GM12891 (cell line): ENCODE results near the gene ENG.

ENCODE experiments used
- PAX5 ChIP-seq: IDR thresholded peaks from 2 replicates; pipeline ENCODE4 v1.6.1; 2011; ENCODE audit warnings: low read length, moderate library complexity, mild to moderate bottlenecking; ENCODE audit not compliant: insufficient read depth, severe bottlenecking
- POLR2A ChIP-seq: IDR thresholded peaks from 2 replicates; pipeline ENCODE4 v1.6.1; 2011; ENCODE audit warnings: low read depth, low read length, control low read depth
- POLR2AphosphoS5 ChIP-seq: IDR thresholded peaks from 2 replicates; pipeline ENCODE4 v1.6.1; 2011; ENCODE audit warnings: low read depth, low read length, control low read depth
- POU2F2 ChIP-seq: IDR thresholded peaks from 2 replicates; pipeline ENCODE4 v1.6.1; 2011; ENCODE audit warnings: low read depth, mild to moderate bottlenecking, control low read depth, low read length, moderate library complexity
- SPI1 ChIP-seq: IDR thresholded peaks from 2 replicates; pipeline ENCODE4 v1.6.1; 2011; ENCODE audit warnings: low read depth, low read length, control low read depth
- TAF1 ChIP-seq: IDR thresholded peaks from 2 replicates; pipeline ENCODE4 v1.6.1; 2011; ENCODE audit warnings: low read depth, low read length, control low read depth

DNA sequence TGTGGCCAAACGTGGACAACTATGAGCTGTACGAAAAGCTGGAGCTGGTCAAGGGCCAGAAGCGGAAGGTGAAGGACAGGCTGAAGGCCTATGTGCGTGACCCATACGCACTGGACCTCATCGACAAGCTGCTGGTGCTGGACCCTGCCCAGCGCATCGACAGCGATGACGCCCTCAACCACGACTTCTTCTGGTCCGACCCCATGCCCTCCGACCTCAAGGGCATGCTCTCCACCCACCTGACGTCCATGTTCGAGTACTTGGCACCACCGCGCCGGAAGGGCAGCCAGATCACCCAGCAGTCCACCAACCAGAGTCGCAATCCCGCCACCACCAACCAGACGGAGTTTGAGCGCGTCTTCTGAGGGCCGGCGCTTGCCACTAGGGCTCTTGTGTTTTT, 65.3 kb downstream of the ENG start:
- TF ChIP-seq POLR2AphosphoS5 = no peak
- TF ChIP-seq POLR2A = no peak
- TF ChIP-seq TAF1 = no peak
- no peak for TF ChIP-seq SPI1
- no peak for TF ChIP-seq PAX5
- no peak for TF ChIP-seq POU2F2
